GM18502 (cell line): ENCODE results near the gene ANKS4B.
"Not testable (repeated sequence)": the region's sequence is repeated elsewhere in the genome, so short reads cannot be mapped to it uniquely, and the experiment has no call there.

Source experiments
- ATAC-seq: cut with Tn5 transposase; IDR thresholded peaks from one replicate; pipeline ENCODE4 v1.9.1; 2021; ENCODE audit warnings: mild to moderate bottlenecking; ENCODE audit not compliant: unreplicated experiment, poor library complexity

The ANKS4B gene, protein sequence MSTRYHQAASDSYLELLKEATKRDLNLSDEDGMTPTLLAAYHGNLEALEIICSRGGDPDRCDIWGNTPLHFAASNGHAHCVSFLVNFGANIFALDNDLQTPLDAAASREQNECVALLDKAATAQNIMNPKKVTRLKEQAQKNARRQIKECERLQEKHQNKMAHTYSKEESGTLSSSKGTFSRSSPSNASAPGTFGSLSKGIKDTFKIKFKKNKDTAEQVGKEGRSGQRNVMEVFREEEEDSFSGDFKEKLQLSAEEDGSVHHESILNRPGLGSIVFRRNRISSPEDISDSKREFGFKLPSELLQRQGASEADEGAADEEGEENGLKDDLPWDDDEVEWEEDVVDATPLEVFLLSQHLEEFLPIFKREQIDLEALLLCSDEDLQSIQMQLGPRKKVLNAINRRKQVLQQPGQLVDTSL

DNA sequence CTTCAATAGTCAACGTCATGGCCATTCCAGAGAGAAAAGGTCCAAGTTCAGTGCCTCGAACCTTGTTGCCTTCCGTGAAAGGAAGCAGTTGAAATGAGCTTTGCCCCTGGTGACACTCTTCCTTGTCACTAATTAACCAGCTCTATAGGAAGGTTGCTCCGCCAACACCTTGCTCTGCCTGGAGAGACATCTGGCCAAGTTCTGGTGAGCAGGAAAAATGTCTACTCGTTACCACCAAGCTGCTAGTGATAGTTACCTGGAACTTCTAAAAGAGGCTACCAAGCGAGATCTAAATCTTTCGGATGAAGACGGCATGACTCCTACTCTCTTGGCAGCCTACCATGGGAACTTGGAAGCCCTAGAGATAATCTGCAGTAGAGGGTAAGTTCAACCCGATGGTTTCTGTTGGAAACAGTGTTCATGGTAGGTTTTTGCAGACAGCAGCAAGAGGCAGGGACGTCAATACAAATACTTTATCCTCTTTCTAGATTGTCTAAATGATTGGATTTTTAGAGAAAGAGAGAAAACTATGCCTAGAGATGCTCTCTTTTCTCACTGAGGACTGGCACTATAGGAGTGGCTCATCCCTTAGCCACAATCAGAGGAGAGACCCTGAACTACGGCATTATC is at the start of gene ANKS4B:
Gene ANKS4B, plus strand, starts transcription at position 179 of the 630 bp plus-strand sequence. Its CDS starts 39 bp downstream, at position 218.
- ATAC-seq: no peak

DNA sequence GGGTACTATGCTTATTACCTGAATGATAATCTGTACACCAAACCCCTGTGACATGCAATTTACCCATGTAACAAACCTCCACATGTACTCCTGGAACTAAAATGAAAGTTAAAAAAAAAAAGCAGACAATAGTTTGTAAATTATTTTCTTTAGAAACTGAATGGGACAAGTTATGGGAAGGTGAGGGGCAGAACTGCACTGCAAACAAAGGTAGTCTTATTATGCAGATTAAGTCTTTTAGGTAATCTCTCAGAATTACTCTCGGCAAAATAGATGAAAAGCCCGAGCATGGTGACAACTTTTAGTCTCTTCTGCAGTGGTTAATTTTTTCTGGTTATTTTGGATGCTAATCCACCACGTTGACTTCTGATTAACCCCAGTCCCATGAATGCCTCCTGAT is 49.5 kb upstream of the ANKS4B start:
- ATAC-seq: no peak

DNA sequence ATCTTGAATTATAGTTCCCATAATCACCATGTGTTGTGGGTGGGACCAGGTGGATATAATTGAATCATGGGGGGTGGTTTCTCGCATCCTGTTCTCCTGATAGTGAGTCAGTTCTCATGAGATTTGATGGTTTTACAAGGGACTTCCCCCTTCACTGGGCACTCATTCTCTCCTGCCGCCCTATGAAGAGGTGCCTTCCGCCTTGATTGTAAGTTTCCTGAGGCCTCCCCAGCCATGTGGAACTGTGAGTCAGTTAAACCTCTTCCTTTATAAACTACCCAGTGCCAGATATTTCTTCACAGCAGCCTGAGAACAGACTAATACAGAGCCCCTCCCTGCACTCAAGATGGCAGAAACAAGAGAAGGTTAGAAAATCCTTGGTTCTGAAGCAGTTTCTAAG is 48.7 kb upstream of the ANKS4B start:
- ATAC-seq: no peak

DNA sequence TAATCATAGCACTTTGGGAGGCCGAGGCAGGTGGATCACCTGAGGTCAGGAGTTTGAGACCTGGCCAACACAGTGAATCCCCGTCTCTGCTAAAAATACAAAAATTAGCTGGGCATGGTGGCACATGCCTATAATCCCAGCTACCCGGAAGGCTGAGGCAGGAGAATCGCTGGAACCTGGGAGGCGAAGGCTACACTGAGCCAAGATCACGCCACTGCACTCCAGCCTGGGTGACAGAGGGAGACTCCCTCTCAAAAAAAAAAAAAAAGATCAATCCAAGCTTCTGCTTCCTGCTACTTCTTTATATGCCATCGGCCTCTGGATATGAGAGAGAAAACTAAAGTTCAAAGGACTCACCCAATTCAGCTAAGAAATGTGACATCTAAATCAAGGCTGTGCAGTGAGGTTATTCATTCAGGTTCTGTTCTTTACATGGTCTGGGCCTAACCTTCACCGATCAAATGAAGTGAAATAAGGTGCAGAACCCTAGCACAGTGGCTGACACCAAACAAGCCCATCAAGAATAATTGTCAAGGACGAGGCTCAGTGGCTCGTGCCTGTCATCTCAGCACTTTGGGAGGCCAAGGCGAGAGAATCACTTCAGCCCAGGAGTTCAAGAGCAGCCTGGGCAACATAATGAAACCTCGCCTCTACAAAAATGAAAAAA is 47.7 kb upstream of the ANKS4B start:
- no peak for ATAC-seq

GRCh38 chr16:21186326-21186691 is 47.2 kb upstream of the ANKS4B start:
- no peak for ATAC-seq

GRCh38 chr16:21189311-21189710 is 44.2 kb upstream of the ANKS4B start:
- no peak for ATAC-seq

GRCh38 chr16:21190013-21190412 is 43.5 kb upstream of the ANKS4B start:
- no peak for ATAC-seq

DNA sequence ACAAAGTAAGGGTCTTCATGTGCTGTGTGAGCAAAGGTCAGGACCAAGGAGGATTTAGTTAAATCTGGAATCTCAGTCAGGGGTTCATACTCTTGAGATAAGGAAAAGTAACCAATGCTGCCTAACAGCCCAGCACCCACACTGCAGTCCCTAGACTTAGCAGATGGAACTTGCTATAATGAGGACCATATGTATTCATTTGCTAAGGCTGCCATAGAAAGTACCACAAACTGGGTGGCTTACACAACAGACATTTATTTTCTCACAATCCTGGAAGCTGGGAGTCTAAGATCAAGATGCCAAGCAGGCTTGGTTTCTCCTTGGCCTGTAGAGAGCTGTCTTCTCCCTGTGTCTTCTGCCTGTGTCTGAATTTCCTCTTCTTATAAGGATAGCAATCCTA is 42.9 kb upstream of the ANKS4B start:
- no peak for ATAC-seq

DNA sequence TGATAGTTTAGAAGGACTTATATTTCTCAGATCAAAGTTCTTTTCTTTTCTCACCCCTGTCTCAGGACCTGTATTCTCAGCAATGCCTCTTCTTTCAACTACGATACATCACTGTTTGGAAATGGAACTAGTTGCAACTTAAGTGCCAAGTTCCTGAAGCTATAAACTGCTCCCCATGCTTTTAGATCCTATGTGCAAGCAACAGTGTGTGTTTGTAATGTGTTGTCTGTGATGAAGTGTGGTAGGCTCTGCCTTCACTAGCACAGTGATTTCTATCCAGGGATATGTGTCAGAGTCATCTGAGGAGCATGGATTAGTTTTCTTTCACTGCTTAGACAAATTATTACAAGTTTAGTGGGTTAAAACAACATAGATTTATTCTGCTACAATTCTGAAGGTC is 40.5 kb upstream of the ANKS4B start:
- ATAC-seq: no peak

- no peak for ATAC-seq
These were observed 38.7 kb upstream of the ANKS4B start for GRCh38 chr16:21194771-21195301.

GRCh38 chr16:21195330-21195729 is 38.2 kb upstream of the ANKS4B start:
- not testable (repeated sequence) for ATAC-seq

DNA sequence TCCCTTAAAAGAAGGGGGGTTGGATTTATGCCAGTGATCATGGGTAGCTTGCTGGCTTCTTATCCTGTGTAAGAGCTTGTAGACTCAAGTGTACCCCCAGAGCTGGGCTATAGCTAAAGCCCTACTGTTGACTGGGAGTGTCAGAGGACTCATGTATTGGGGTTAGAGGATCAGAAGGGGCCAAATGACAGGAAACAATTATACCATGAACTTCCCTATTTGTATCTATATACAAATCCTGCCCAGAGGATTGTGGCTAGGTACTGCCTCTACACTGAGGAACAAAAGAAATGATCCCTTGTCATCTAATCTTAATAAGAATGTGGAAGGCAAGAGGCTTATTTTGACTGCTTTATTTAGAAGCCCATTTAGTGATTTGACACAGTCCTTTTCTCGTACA is 36.4 kb upstream of the ANKS4B start:
- ATAC-seq: no peak

- ATAC-seq: no peak
These were observed 35.9 kb upstream of the ANKS4B start for GRCh38 chr16:21197621-21198020.

- ATAC-seq: no peak
These were observed 33.8 kb upstream of the ANKS4B start for GRCh38 chr16:21199607-21200218.

GRCh38 chr16:21203155-21203797 is 30.2 kb upstream of the ANKS4B start:
- ATAC-seq: no peak

DNA sequence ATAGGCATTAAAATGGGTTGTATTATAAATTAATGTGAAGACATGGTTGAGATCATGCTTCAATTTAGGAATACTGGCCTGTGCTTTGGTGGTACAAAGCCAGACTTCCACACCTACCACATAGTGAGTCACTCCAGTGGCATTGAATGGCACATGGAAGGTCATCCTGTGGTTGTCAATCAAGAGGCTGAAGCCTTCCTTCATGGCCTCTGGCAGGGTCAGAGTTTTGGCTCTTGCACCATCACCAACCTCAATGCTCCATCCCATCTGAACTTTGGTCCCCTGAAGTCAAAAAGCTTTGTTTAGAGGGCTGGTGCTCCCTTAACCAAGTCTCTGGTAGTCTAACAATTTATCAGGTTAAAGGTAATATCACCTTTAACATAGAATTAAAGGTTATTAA is 28.2 kb upstream of the ANKS4B start:
- no peak for ATAC-seq

GRCh38 chr16:21206550-21206949 is 26.9 kb upstream of the ANKS4B start:
- no peak for ATAC-seq

DNA sequence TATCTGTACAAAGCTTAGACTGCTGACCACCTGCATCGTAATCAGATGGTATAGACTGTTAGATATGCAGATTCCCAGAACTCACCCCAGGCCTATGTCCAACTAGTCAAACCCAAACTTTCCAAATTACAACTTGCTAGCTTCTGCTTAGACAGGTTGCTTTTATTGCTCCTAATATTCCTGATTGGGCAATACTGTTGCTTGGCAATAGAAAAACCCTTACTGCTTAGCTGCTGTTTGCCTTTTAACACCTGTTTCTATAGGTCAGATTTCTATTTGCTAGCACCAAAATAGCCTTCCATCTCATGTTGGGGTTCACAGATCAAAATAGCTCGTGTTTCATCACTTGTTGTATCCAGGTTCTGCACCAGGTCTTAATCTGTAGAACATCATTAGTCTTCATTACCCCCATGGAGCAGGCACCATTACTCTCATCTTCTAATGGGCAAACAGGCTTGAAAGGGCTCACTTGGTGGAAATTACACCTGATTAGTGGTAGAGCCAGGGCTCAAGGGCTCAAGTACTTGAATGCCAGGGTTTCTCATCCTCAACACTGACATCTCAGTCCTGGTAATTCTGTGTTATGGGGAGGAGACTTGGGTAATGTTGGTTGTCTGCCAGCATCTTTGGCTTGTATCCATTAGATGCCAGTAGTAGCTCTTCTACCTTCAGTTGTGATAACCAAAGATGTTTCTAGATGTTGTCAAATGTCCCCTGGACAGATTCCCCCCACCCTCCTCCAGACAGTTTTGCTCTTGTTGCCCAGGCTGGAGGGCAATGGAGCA is 24.9 kb upstream of the ANKS4B start:
- ATAC-seq: no peak

DNA sequence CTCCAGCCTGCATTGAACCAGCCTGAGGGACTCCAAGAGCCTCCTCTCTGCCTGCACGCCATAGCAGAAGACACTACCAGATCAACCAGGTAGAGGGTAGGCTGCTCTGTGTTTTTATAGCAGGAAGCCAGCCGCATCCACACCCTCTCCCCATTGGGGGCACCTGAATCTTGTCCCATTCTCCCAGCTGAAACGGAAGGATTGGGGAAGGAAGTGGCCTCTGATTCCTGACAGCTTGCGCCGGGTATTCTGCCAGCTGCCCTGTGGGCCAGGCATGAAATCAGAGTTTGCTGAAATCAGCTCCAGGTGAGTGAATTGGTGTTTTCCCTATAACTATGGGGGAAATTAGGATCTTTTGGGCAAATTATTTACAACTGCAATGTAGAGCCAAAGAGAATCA is 22.0 kb upstream of the ANKS4B start, which contains the start of gene ZP2:
Gene ZP2, minus strand, starts transcription at position 89 of the 400 bp plus-strand sequence. Its CDS starts 27 bp downstream, at position 62.
- no peak for ATAC-seq
